Thymus (tissue), 11 donors: ENCODE measurements around the gene PAPSS2. TPM values are rescaled to one million over a fixed set of nuclear protein-coding genes. Genes with fewer than 3 reads are reported as not detected.
"Not testable (repeated sequence)": the region's sequence is repeated elsewhere in the genome, so short reads cannot be mapped to it uniquely, and the experiment has no call there.

ENCODE experiments used
- DNase-seq, 9 donors: peaks; one replicate each; pipeline ENCODE4 v3.0.0-alpha.2; 2013; ENCODE audit warnings: low spot score in 9 of 9, low read depth in 6 of 9, missing footprints in 1 of 9
- H3K27ac ChIP-seq, 2 donors: one replicate each; pipeline ENCODE4 v1.5.1; 2013; ENCODE audit warnings: control low read depth in 1 of 2, low read depth in 1 of 2, low read length in 1 of 2, mild to moderate bottlenecking in 1 of 2, moderate library complexity in 1 of 2
- H3K27me3 ChIP-seq, 2 donors: one replicate each; pipeline ENCODE4 v1.5.1; 2013; ENCODE audit warnings: low read length in 1 of 2; ENCODE audit not compliant: control insufficient read depth in 2 of 2, insufficient read depth in 1 of 2
- H3K36me3 ChIP-seq, 2 donors: one replicate each; pipeline ENCODE4 v1.5.1; 2013; ENCODE audit warnings: low read length in 1 of 2, mild to moderate bottlenecking in 1 of 2, moderate library complexity in 1 of 2; ENCODE audit not compliant: control insufficient read depth in 2 of 2, insufficient read depth in 2 of 2
- H3K4me1 ChIP-seq, 2 donors: one replicate each; pipeline ENCODE4 v1.5.1; 2013; ENCODE audit warnings: low read length in 2 of 2; ENCODE audit not compliant: control insufficient read depth in 2 of 2, insufficient read depth in 2 of 2
- H3K4me3 ChIP-seq, 2 donors: one replicate each; pipeline ENCODE4 v1.5.1; 2013; ENCODE audit warnings: low read length in 2 of 2, control low read depth in 1 of 2, mild to moderate bottlenecking in 1 of 2
- H3K9me3 ChIP-seq, 2 donors: one replicate each; pipeline ENCODE4 v1.5.1; 2013; ENCODE audit warnings: low read length in 1 of 2, mild to moderate bottlenecking in 1 of 2; ENCODE audit not compliant: control insufficient read depth in 2 of 2, insufficient read depth in 1 of 2
- WGBS: extraction: QIAGEN DNeasy Blood & Tissue Kit; methylation state at CpG from one replicate; pipeline ENCODE4 v1.1.7; 2013; 5-methylcytosine and 5-hydroxymethylcytosine counted together
- polyA plus RNA-seq: library from polyadenylated mRNA; stranded (reverse); fragments of 200-250 nt; gene quantifications from one replicate; pipeline ENCODE4 v1.2.3, GENCODE V29; 2013
- total RNA-seq: library from RNA; stranded (reverse); fragments of 120-200 nt; gene quantifications from one replicate; pipeline ENCODE4 v1.2.4, GENCODE V29; 2013
- donor health status: healthy.

The PAPSS2 gene
- total and polyA plus RNA-seq, 2 donors, result 2.5 to 5.8 TPM

GRCh38 chr10:87621440-87621839, 38.2 kb upstream of the PAPSS2 start:
- H3K4me3 ChIP-seq, H3K27me3 ChIP-seq, H3K4me1 ChIP-seq, H3K9me3 ChIP-seq, DNase-seq, H3K27ac ChIP-seq, H3K36me3 ChIP-seq: not testable (repeated sequence)

GRCh38 chr10:87622314-87623004, 37.2 kb upstream of the PAPSS2 start:
- no peak for DNase-seq
- Histone ChIP-seq H3K36me3 (no peaks in the 10 kb centered on the region), H3K4me3 (no peak overlapping the region), H3K9me3 (no peaks in the 10 kb centered on the region), H3K27ac (no peak overlapping the region), H3K27me3 (no peaks in the 10 kb centered on the region), H3K4me1 (no peaks in the 10 kb centered on the region)
- 95% methylated on average over 7 of the region's 7 CpGs for WGBS

DNA sequence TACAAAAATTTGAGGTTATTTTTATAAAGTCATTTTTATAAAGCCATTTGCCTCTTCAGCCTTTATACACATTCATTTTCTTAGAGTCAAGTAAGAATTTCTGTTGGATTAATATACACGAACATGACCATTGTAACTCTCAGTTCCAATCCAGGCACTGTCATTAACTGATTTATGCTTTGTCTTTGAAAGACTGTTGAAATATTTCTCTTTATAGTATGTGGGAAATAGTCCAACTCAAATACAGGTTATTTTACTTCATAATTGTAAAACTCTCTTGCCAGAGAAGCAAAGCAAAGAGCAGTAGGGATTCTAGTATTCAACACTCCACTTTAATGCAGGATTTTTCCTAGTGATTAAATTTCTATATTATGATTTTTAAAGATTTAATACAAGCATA, 36.5 kb upstream of the PAPSS2 start:
- Histone ChIP-seq H3K27me3 (no peaks in the 10 kb centered on the region), H3K4me1 (no peaks in the 10 kb centered on the region), H3K9me3 (no peaks in the 10 kb centered on the region), H3K27ac (no peak overlapping the region), H3K36me3 (no peaks in the 10 kb centered on the region), H3K4me3 (no peak overlapping the region)
- no peak for DNase-seq
- WGBS, result 97% methylated on average over 1 of the region's 1 CpG

- no peak for DNase-seq
- Histone ChIP-seq H3K9me3 (no peaks in the 10 kb centered on the region), H3K4me3 (no peak overlapping the region), H3K27ac (no peak overlapping the region), H3K4me1 (no peaks in the 10 kb centered on the region), H3K27me3 (no peaks in the 10 kb centered on the region), H3K36me3 (no peaks in the 10 kb centered on the region)
- WGBS, result 86% methylated on average over 1 of the region's 1 CpG
Measured at GRCh38 chr10:87625661-87626060, 34.0 kb upstream of the PAPSS2 start.

- WGBS, result 98% methylated on average over 1 of the region's 1 CpG
- Histone ChIP-seq H3K4me1 (no peaks in the 10 kb centered on the region), H3K9me3 (no peaks in the 10 kb centered on the region), H3K27ac (no peak overlapping the region), H3K4me3 (no peak overlapping the region), H3K27me3 (no peaks in the 10 kb centered on the region), H3K36me3 (no peaks in the 10 kb centered on the region)
- no peak for DNase-seq
Measured at GRCh38 chr10:87626422-87626892, 33.2 kb upstream of the PAPSS2 start.

DNA sequence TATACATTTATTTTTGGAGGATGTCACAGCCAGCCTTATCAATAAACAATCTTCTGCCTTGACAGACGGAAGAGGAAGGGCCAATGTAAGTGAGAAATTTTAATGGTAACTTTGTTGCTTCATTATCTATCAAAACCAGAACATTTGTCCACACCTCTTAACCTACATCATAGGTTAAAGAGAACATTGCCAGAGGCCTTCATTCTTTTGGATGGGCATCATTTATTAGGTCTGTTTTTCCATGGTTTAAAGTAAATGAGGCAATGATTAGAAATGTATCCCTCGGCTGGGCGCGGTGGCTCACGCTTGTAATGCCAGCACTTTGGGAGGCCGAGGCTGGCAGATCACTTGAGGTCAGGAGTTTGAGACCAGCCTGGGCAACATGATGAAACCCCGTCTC, 29.5 kb upstream of the PAPSS2 start:
- Histone ChIP-seq H3K9me3 (no peaks in the 10 kb centered on the region), H3K4me3 (no peak overlapping the region), H3K27me3 (no peaks in the 10 kb centered on the region), H3K36me3 (no peaks in the 10 kb centered on the region), H3K27ac (no peak overlapping the region), H3K4me1 (no peaks in the 10 kb centered on the region)
- DNase-seq, result no peak
- WGBS, result 97% methylated on average over 7 of the region's 7 CpGs

DNA sequence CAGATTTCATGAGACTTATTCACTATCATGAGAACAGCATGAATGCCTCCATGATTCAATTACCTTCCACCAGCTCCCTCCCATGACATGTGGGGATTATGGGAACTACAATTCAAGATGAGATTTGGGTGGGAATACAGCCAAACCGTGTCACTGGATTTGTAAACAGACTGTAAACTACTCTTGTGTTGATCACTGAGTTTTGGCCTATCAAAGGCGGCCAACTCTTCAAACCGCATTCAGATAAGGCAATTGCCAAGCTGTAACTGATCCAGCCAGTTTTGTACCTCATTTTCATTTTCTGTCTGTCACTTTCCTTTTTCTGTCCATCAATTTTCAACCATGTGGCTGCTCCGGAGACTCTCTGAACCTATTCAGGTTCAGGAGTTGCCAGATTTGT, 27.2 kb upstream of the PAPSS2 start:
- DNase-seq, result no peak
- H3K27me3 ChIP-seq, result no peaks in the 10 kb centered on the region
- 95% methylated on average over 4 of the region's 4 CpGs for WGBS
- H3K9me3 ChIP-seq, result no peaks in the 10 kb centered on the region
- H3K4me1 ChIP-seq, result no peaks in the 10 kb centered on the region
- no peaks in the 10 kb centered on the region for H3K36me3 ChIP-seq
- no peak overlapping the region for H3K27ac ChIP-seq
- H3K4me3 ChIP-seq, result no peak overlapping the region

- Histone ChIP-seq H3K36me3 (no peaks in the 10 kb centered on the region), H3K27me3 (no peaks in the 10 kb centered on the region), H3K9me3 (no peaks in the 10 kb centered on the region), H3K4me3 (no peak overlapping the region), H3K27ac (no peak overlapping the region), H3K4me1 (no peaks in the 10 kb centered on the region)
- DNase-seq, result no peak
- WGBS, result 96% methylated on average over 2 of the region's 2 CpGs
Measured at GRCh38 chr10:87634311-87634710, 25.4 kb upstream of the PAPSS2 start.

DNA sequence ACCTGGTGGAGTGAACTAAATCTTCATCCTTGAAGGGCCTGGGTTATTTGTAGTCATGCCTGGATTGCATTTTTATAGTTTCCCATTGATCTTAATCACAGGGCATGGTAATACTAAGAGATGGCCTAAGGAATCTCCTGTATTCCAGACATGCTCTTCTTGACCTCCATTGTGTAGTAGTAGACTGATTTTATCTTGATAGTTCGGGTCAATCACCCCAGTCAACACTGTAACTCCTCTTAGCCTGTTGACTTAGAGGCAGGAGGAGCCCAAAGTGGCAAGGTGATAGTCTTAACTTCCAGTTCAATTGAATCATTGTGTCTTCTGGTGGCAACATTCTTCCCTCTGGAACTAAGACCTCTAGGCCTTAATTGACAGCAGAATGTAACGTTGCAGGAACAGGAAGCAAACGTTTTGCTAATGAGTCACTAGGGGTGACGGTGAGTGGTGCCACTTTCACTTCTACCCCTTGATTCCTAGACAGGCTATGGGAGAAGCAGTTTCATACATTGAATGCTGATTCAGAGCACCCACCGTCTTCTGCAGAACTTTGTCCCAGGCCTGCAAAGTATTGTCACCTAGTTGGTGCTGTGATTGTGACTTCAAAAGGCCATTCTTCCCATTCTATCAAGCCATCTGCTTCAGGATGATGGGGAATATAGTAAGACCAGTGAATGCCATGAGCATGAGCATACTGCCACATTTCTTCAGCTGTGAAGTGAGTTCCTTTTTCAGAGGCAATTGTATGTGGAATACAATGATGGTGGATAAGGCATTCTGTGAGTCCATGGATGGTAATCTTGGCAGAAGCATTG, 24.0 kb upstream of the PAPSS2 start:
- H3K9me3 ChIP-seq, result no peaks in the 10 kb centered on the region
- H3K36me3 ChIP-seq, result no peaks in the 10 kb centered on the region
- no peak overlapping the region for H3K4me3 ChIP-seq
- H3K27ac ChIP-seq, result no peak overlapping the region
- DNase-seq, result peak in 1 of 9 donors; percentile 18
- H3K27me3 ChIP-seq, result no peaks in the 10 kb centered on the region
- no peaks in the 10 kb centered on the region for H3K4me1 ChIP-seq
- 77% methylated on average over 5 of the region's 5 CpGs for WGBS
